ENCODE measurements around the gene SUMF1. TPM values are rescaled to one million over a fixed set of nuclear protein-coding genes. Genes with fewer than 3 reads are reported as not detected.

The SUMF1 gene
- total RNA-seq, 5 donors from 2014 or later (not counting 1 experiment from before 2014, with no cell fraction given) = 15.5 to 20.8 (median 17.2) TPM

DNA sequence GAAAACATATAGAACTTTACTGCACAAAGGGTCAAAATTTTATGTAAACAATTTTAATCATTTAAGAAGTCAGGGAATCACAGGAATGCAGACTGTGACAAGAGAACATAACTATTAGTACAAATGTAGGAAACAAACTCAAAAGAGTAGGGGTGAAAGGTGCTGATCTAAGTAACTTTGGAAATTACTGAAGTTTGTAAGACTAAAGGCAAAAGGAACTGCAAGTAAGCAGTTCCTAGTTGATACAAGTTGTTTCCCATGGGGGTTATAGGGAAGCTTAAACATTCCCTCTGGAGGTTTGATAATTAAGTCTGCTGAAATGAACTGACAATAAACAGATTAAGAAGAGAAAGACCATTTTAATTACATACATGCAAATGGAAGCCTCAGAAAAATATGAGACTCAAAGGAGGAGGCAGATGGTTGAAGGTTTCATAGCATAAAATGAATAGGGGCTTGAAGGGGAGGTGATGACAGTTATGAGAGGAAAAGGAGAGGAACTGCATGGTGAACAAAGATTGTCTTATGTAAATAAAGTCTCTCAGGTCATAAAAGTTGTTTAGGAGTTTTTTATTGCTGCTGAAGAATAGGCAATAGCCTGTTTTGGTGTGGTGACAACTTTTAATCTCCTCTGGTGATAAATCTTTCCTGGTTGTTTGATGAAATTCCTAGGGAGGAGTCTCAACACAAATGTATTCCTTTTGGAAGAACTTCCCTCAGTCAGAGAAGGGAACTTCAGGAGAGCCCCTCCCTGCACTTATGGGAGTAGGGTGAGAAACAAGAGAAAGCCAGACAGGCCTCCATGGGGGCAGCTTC is 146.8 kb downstream of the SUMF1 start:
- Mint-ChIP-seq H3K4me3 (no peak overlapping the region), H3K27me3 (no peaks in the 10 kb centered on the region), H3K27ac (no peak overlapping the region), H3K9me3 (peaks cover 0 to 3% (median 3%) of the 10 kb centered on the region in 3 donors), H3K4me1 (peaks cover 0 to 20% (median 0%) of the 10 kb centered on the region in 3 donors), H3K36me3 (peaks cover 21% of the 10 kb centered on the region)
- ChIA-PET CTCF (interaction anchor here in 1 of 2 donors (0.6 kb wide), 1 partner anchor 9 kb away, joined by 4 read pairs; no protein-coding TSS in a partner anchor), POLR2A (interaction anchor here in 1 of 2 donors (0.7 kb wide), 2 partner anchors 89 to 498 kb away, joined by 3 to 18 read pairs; no protein-coding TSS in a partner anchor)
- no peaks in the 10 kb centered on the region for H3K36me3 ChIP-seq (ENCODE audit: control insufficient read depth in 2 of 2, extremely low read depth in 1 of 2, insufficient read depth in 1 of 2, low read length in 1 of 2)
- H3K9me3 ChIP-seq = no peaks in the 10 kb centered on the region
- H3K4me3 ChIP-seq (ENCODE audit: control insufficient read depth in 1 of 2, extremely low read depth in 1 of 2, low read length in 1 of 2) = no peak overlapping the region
- ATAC-seq (replicated peaks in 1 of 4) (no peak), DNase-seq (no peak)
- H3K4me1 ChIP-seq (ENCODE audit: control insufficient read depth in 1 of 2, extremely low read depth in 1 of 2, insufficient read depth in 2 of 2, low read length in 2 of 2) = no peaks in the 10 kb centered on the region
- no peak overlapping the region for H3K27ac ChIP-seq (ENCODE audit: low read length)
- H3K27me3 ChIP-seq (replicated peaks in 1 of 2; ENCODE audit: control insufficient read depth in 2 of 2, extremely low read depth in 1 of 2, insufficient read depth in 2 of 2, low read length in 1 of 2) = no peaks in the 10 kb centered on the region

DNA sequence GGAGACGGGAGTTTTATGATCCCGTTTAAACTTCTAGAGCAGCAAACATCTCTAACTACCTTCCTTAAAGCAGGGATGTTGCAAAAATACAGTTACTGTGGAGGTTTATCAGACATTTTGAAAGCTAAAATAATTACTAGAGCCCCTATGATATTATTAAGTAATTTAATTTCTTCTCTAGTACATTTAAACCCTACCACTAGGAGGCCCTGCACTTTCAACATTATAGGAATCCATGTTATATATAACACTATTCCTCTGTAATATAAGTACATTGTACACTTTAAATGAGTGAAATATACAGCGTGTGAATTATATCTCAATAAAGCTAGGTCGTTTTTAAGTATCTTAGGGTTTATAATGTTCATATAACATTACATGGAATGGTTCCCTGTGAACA is 152.4 kb downstream of the SUMF1 start:
- Mint-ChIP-seq H3K9me3 (peaks cover 0 to 3% (median 3%) of the 10 kb centered on the region in 3 donors), H3K27me3 (no peaks in the 10 kb centered on the region), H3K4me1 (peaks cover 3 to 20% (median 13%) of the 10 kb centered on the region in 3 donors), H3K4me3 (no peak overlapping the region), H3K36me3 (peaks cover 46% of the 10 kb centered on the region), H3K27ac (no peak overlapping the region)
- CTCF ChIA-PET = interaction anchor here in 1 of 2 donors (1.2 kb wide), 1 partner anchor 36 kb away, joined by 3 read pairs; no protein-coding TSS in a partner anchor
- POLR2A ChIA-PET = no interaction called here
- H3K36me3 ChIP-seq (ENCODE audit: control insufficient read depth in 2 of 2, extremely low read depth in 1 of 2, insufficient read depth in 1 of 2, low read length in 1 of 2) = peaks cover 0 to 6% of the 10 kb centered on the region in 2 donors
- WGBS (ENCODE audit: insufficient coverage) = no CpG with 5 or more reads among the region's 4 CpGs
- ATAC-seq (replicated peaks in 1 of 4) = no peak
- no peaks in the 10 kb centered on the region for H3K9me3 ChIP-seq
- DNase-seq = no peak
- H3K27me3 ChIP-seq (replicated peaks in 1 of 2; ENCODE audit: control insufficient read depth in 2 of 2, extremely low read depth in 1 of 2, insufficient read depth in 2 of 2, low read length in 1 of 2) = no peaks in the 10 kb centered on the region
- no peaks in the 10 kb centered on the region for H3K4me1 ChIP-seq (ENCODE audit: control insufficient read depth in 1 of 2, extremely low read depth in 1 of 2, insufficient read depth in 2 of 2, low read length in 2 of 2)
- no peak overlapping the region for H3K27ac ChIP-seq (ENCODE audit: low read length)
- H3K4me3 ChIP-seq (ENCODE audit: control insufficient read depth in 1 of 2, extremely low read depth in 1 of 2, low read length in 1 of 2) = no peak overlapping the region

DNA sequence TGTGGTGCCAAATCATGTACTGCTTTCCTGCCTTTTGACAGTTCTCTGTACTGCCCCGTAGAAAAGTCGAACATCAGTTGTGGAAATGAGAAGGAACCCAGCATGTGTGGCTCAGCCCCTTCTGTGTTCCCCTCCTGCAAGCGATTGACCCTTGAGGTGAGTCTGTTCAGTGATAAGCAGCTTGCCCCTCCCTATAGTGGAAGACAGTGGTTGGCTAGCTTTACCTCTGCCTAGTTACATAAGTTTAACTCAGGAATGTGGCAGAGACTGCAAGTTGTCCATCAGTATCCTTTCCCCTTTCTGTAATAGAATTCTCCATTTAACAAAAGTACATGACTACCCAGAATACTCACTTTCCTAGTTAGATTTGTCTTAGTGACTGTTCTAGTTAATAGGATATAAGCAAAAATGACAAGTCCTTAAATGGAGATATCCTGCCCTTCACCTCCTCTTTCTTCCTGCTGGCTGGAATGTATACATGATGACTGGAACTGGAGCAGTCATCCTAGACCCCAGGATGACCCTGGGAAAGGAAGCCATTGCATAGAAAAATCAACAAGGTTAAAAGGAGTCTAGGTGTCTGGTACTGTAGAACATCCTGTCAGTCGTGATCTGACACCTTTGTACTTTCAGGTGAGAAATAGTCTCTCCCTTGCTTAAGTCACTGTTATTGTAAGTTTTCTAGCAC is 153.3 kb downstream of the SUMF1 start:
- Mint-ChIP-seq H3K4me1 (peaks cover 3 to 20% (median 17%) of the 10 kb centered on the region in 3 donors), H3K27me3 (no peaks in the 10 kb centered on the region), H3K4me3 (no peak overlapping the region), H3K9me3 (peaks cover 0 to 3% (median 3%) of the 10 kb centered on the region in 3 donors), H3K27ac (no peak overlapping the region), H3K36me3 (peaks cover 43% of the 10 kb centered on the region)
- ChIA-PET POLR2A (no interaction called here), CTCF (no interaction called here)
- 80% methylated on average over 3 of the region's 4 CpGs for WGBS (ENCODE audit: insufficient coverage)
- ATAC-seq (replicated peaks in 1 of 4) (no peak), DNase-seq (no peak)
- Histone ChIP-seq H3K27ac (ENCODE audit: low read length) (no peak overlapping the region), H3K36me3 (ENCODE audit: control insufficient read depth in 2 of 2, extremely low read depth in 1 of 2, insufficient read depth in 1 of 2, low read length in 1 of 2) (peaks cover 0 to 6% of the 10 kb centered on the region in 2 donors), H3K9me3 (no peaks in the 10 kb centered on the region), H3K27me3 (replicated peaks in 1 of 2; ENCODE audit: control insufficient read depth in 2 of 2, extremely low read depth in 1 of 2, insufficient read depth in 2 of 2, low read length in 1 of 2) (no peaks in the 10 kb centered on the region), H3K4me3 (ENCODE audit: control insufficient read depth in 1 of 2, extremely low read depth in 1 of 2, low read length in 1 of 2) (no peak overlapping the region), H3K4me1 (ENCODE audit: control insufficient read depth in 1 of 2, extremely low read depth in 1 of 2, insufficient read depth in 2 of 2, low read length in 2 of 2) (no peaks in the 10 kb centered on the region)

DNA sequence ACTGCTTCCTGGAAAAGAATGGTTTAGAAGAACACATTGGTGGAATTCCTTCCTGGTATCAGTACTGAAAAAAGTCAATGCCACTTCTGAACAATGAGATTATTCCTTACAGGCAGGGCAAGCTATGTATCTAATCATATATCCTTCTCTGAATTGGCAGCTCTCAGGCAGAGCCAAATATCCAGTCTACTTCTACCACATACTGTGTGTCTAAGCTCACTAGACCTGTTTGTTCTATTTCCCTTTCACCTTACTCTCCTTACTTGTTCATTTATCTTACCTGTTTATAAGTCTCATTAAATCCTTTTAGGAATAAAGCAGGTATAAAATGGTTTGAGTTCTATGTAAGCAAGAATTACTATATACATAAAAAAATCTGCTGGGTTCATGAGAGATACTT is 155.6 kb downstream of the SUMF1 start:
- H3K4me1 Mint-ChIP-seq = peaks cover 8 to 21% (median 12%) of the 10 kb centered on the region in 3 donors
- H3K4me3 Mint-ChIP-seq = no peak overlapping the region
- ATAC-seq (replicated peaks in 1 of 4) (no peak), DNase-seq (no peak)
- POLR2A ChIA-PET = no interaction called here
- Histone ChIP-seq H3K27ac (ENCODE audit: low read length) (no peak overlapping the region), H3K27me3 (replicated peaks in 1 of 2; ENCODE audit: control insufficient read depth in 2 of 2, extremely low read depth in 1 of 2, insufficient read depth in 2 of 2, low read length in 1 of 2) (no peaks in the 10 kb centered on the region), H3K36me3 (ENCODE audit: control insufficient read depth in 2 of 2, extremely low read depth in 1 of 2, insufficient read depth in 1 of 2, low read length in 1 of 2) (peaks cover 0 to 6% of the 10 kb centered on the region in 2 donors), H3K9me3 (no peaks in the 10 kb centered on the region), H3K4me1 (ENCODE audit: control insufficient read depth in 1 of 2, extremely low read depth in 1 of 2, insufficient read depth in 2 of 2, low read length in 2 of 2) (no peaks in the 10 kb centered on the region), H3K4me3 (ENCODE audit: control insufficient read depth in 1 of 2, extremely low read depth in 1 of 2, low read length in 1 of 2) (no peak overlapping the region)
- no peak overlapping the region for H3K27ac Mint-ChIP-seq
- H3K36me3 Mint-ChIP-seq = peaks cover 50% of the 10 kb centered on the region
- no peaks in the 10 kb centered on the region for H3K27me3 Mint-ChIP-seq
- H3K9me3 Mint-ChIP-seq = peaks cover 0 to 3% (median 3%) of the 10 kb centered on the region in 3 donors
- CTCF ChIA-PET = interaction anchor here in 1 of 2 donors (1.2 kb wide), 1 partner anchor 40 kb away, joined by 3 read pairs; no protein-coding TSS in a partner anchor

Other genes starting within 250 kb of the SUMF1 start
- 10 to 100 TPM; 10.5 to 12.4 (median 10.9) TPM for gene SETMAR, start 163.9 kb downstream of the SUMF1 start, total RNA-seq
- 100 to 1,000 TPM in 1 of 5 donors, 10 to 100 TPM in 4; 53.8 to 105 (median 73.1) TPM for gene ITPR1, start 26.1 kb upstream of the SUMF1 start, total RNA-seq

Measured in T-cell (primary cell).